HK-2 (cell line): ENCODE results near the gene SUPT4H1.

Experiments used
- DNase-seq: peaks from one replicate; pipeline ENCODE4 v3.0.0-alpha.2; 2018; ENCODE audit not compliant: unreplicated experiment

The SUPT4H1 gene

GRCh38 chr17:58340405-58340876 is 11.6 kb downstream of the SUPT4H1 start:
- DNase-seq, result no peak

- DNase-seq, result no peak
Measured at GRCh38 chr17:58339755-58340404, 12.1 kb downstream of the SUPT4H1 start.

GRCh38 chr17:58338841-58339754 is 12.9 kb downstream of the SUPT4H1 start:
- peak; percentile 94 for DNase-seq

- DNase-seq, result no peak
Measured at GRCh38 chr17:58338454-58338840, 13.6 kb downstream of the SUPT4H1 start.

GRCh38 chr17:58337600-58338453 is 14.2 kb downstream of the SUPT4H1 start:
- peak; percentile 97 for DNase-seq

GRCh38 chr17:58337210-58337599 is 14.8 kb downstream of the SUPT4H1 start:
- no peak for DNase-seq

- DNase-seq, result no peak
Measured at GRCh38 chr17:58336456-58337209, 15.4 kb downstream of the SUPT4H1 start.

GRCh38 chr17:58335779-58336455 is 16.1 kb downstream of the SUPT4H1 start:
- no peak for DNase-seq

- no peak for DNase-seq
Measured at GRCh38 chr17:58335061-58335731, 16.8 kb downstream of the SUPT4H1 start.

GRCh38 chr17:58334661-58335060 is 17.3 kb downstream of the SUPT4H1 start:
- no peak for DNase-seq

- DNase-seq, result no peak
Measured at GRCh38 chr17:58334256-58334655, 17.7 kb downstream of the SUPT4H1 start.

GRCh38 chr17:58333736-58334207 is 18.2 kb downstream of the SUPT4H1 start:
- no peak for DNase-seq

GRCh38 chr17:58332778-58333735 is 18.9 kb downstream of the SUPT4H1 start:
- no peak for DNase-seq

GRCh38 chr17:58331815-58332777 is 19.9 kb downstream of the SUPT4H1 start:
- DNase-seq, result no peak

GRCh38 chr17:58330997-58331814 is 20.8 kb downstream of the SUPT4H1 start:
- DNase-seq, result peak; percentile 86

GRCh38 chr17:58330538-58330996 is 21.4 kb downstream of the SUPT4H1 start:
- DNase-seq, result no peak
